NCI-H226 (cell line): ENCODE results near the gene COL1A1.

ENCODE experiments used
- DNase-seq: peaks from one replicate; pipeline ENCODE4 v3.0.0-alpha.2; 2015

Gene COL1A1

DNA sequence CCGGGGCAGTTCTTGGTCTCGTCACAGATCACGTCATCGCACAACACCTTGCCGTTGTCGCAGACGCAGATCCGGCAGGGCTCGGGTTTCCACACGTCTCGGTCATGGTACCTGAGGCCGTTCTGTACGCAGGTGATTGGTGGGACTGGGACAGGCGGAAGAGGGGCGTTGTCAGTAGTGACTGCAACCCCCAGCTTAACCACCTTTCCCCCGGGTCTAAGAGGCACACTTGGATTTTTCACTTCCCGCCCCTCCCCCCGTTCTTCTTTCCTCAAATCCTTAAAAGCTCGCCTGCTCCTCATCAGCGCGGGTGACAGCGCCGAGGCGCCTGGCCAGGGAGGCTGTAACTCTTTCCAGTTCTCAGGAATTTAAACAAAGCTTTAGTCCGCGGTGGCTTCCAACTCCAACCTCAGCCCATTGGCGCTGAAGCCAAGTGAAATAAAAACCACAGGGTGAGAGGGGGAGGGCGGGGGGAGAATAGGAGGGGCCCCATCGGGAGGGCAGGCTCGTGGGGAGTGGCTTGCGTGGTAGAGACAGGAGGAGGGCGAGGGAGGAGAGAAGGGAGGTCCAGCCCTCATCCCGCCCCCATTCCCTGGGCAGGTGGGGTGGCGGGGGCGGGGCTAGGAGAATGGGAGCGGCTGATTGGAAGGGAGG lies 1.5 kb downstream of the COL1A1 start:
- no peak for DNase-seq

DNA sequence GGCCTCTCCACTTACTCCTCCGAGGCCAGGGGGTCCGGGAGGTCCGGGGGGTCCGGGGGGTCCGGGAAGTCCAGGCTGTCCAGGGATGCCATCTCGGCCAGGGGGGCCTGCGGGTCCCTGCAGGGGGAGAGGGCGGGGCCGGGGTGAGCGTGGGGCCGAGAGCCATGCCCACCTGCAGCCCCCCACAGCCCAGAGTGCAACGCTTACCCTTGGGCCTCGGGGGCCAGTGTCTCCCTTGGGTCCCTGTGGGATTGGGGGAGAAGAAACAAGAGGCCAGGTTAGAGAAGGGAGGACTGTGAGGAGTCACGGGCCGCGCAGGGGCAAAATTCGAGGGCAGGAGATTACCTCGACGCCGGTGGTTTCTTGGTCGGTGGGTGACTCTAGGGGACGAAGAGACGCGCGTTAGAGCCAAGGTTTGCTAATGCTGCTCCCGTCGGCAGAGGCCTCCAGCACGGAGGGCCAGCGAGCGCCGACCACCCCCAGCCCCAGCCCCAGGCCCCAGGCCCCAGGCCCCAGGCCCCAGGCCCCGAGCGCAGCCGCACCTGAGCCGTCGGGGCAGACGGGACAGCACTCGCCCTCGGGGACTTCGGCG lies 2.1 kb downstream of the COL1A1 start:
- DNase-seq, result no peak

DNA sequence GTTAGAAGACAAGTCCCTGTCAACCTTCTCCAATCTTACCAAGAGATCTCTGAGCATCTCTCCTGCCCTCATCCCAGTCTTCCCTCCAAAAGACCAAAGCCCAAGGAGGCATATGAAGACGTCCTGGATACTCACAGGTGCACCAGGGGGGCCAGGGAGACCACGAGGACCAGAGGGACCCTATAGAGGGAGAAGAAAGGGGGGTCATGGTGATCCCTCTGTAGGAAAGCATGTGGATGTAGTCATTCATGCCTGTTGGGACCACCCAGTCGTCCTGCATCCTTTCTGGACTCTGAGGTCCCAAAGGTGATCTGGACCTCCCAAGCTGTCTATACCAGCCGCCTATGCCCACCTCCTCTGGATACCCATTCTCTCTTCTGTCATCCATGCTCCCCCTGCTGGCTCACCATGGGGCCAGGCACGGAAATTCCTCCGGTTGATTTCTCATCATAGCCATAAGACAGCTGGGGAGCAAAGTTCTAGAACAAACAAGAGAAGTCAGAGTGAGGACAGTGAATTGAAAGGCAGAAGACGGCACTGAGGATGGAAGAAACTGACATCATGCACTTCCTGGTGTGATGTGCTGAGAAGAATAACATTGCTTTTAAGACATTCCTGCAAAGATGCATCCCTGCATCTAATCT lies 3.3 kb downstream of the COL1A1 start:
- no peak for DNase-seq

DNA sequence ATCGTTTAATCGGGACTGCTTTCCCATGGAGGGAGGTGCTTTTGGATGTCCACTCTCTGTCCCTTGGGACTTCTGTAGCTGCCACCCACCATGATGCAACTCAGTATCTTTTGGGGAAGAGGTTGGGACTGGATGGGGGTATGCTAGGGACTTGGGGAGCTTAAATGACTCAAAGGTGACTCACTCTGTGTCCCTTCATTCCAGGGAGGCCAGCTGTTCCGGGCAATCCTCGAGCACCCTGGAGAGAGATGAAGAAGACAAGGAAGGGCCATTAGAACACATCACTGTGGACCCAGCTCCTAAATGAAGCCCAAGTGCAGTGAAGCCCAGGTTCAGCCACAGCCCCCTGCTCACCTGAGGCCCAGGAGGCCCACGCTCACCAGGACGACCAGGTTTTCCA lies 4.6 kb downstream of the COL1A1 start:
- no peak for DNase-seq

DNA sequence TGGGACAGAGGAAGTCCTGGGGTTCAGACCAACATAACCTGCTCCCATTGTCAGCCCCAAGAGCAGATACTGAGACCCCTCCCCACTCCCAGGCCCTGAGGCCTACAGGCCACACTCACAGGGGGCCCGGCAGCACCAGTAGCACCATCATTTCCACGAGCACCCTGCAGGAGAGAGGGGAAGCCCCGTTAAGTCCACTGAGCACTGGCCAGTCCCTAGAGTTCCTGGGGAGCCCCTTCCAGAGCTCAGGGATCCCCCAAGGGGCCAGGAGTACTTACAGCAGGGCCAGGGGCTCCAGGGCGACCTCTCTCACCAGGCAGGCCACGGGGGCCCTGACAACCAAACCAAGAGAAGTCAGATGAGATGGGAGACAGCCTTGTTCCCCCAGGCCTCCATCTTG lies 5.4 kb downstream of the COL1A1 start:
- no peak for DNase-seq

DNA sequence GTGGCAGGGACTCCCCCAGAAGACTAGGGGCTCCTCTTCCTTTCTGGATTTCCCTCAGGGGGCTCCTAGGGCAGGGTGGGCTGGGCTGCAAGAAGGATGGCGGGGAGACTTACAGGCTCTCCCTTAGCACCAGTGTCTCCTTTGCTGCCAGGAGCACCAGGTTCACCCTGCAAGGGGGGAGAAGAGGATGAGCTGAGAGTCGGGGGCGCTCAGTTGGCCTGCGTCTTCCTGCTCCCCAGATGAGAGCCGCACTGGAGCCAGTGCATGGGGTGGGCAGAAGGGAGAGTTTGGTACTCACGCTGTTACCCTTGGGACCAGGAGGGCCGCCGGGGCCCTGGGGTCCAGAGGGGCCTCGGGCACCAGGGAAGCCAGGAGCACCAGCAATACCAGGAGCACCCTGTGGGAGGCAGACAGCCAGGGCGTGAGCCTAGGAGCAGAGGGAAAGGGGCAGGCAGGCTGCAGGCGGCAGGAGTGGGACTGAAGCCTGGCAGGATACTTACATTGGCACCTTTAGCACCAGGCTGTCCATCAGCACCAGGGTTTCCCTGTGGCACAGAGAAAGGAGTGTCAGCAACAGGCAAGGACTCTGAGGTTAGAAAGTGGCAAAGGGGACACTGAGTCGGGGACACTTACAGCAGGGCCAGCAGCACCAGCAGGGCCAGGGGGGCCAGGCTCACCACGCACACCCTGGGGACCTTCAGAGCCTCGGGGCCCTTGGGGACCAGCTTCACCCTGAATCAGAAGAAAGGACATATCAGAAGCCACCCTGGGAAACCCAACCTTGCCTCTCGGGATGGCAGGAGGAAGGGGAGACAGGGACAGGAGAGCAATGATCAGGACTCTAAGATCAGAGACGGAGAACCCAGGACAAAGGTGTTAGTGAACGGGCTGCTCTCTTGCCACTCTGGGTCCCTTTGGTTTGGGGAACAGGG lies 6.2 kb downstream of the COL1A1 start:
- DNase-seq, result no peak

DNA sequence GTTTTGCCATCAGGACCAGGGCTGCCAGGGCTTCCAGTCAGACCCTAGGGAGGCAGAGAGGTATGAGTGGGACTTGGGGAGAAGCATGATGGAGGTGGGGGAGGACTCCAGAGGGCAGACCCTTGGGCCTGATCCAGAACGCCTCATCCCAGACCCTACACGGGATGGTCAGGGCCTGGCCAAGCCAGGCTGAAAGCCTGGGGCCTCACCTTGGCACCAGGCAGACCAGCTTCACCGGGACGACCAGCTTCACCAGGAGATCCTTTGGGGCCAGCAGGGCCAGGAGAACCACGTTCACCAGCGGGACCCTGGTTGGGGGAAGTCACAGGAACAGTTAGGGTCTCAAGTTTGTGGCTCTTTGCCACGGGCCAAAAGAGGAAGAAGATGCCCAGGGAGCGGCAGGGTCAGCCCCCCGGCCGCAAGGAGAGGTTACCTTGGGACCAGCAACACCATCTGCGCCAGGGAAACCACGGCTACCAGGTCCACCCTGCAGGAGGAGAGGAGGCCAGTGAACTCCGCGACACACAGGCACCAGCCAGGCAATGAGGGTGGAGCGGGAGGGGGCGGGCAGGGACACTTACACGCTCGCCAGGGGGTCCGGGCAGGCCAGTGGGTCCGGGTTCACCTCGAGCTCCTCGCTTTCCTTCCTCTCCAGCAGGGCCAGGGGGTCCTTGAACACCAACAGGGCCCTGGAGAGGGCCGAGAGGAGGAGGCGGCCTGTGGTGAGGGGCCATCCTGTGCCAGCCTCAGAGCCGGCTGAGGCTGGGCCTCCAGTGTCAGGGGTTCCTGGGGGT lies 7.1 kb downstream of the COL1A1 start:
- DNase-seq, result no peak

DNA sequence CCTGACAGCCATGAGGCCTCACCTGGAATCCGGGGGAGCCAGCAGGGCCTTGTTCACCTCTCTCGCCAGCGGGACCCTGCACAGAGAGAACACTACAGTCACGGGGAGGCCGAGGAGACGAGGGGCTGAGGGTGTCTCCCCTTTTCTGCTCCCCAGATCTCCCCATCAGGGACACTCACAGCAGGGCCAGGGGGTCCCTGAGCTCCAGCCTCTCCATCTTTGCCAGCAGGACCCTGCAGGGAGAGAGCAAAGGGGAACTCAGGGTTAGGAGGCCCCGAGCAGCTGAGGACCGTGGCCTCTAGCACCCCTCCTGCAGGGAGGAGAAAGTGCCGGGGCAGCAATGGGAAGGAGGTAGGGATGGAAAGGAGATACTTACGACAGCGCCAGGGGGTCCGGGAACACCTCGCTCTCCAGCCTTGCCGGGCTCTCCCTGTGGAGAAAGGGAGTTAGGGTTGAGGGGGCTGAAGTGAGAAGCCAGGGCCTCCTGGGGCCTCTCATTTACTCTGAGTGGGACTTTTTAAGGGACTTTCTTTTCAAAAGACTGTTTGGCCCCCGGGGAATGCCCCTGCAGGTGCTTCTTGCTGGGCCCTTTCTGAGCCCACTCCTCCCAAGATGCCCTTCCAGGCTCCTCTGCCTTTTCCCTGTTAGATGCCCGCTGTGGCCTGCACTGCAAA lies 8.7 kb downstream of the COL1A1 start:
- DNase-seq, result no peak

DNA sequence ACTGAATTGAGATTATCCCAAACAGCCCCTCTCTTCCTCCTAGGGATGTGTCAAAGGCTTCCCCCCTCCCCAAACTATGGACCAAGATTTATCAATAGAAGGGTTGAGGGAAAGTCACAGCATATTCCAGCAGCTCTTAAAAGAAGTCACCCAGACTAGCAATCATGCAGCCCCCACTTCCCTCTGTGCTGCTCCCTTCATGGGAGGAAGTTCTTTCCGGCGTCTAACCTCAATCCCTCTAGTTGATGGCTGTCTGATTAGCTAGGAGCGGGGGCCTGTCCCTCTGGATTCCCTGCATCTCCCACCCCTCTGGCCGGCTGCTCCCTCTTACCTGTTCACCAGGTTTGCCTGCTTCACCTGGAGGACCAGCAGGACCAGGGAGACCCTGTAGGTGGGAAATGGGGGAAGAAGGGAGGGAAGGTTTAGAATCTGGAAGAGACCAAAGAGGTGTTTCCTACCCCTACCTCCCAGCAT lies 9.2 kb downstream of the COL1A1 start:
- no peak for DNase-seq

DNA sequence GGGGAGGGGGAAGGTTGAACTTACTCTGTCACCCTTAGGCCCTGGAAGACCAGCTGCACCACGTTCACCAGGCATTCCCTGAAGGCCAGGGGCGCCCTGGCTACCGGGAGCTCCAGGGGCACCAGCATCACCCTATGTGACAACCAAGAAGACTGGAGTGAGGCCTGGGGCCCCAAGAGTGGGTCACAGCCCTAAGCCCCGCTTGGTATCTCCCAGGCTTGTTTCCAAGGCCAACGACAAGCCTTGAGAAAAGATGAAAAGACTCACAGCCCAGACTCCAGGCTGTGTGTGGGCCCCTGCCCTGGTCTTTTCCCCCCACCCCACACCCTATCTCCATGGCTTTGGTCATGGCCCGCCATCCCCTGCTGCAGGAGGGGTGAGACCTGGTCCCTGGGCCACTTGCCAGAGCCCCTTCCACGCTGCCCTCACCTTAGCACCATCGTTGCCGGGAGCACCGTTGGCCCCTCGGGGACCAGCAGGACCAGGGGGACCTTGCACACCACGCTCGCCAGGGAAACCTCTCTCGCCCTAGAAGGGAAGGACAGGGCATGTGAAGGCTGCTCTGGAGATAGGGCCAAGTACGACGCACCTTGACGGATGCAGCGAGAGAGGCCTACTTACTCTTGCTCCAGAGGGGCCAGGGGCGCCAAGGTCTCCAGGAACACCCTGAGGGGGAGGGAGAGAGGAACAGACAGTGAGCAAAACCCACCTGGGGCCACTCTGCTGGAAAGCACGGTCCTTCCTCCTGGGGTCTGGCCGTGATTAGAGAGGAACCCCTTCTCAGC lies 9.9 kb downstream of the COL1A1 start:
- no peak for DNase-seq

DNA sequence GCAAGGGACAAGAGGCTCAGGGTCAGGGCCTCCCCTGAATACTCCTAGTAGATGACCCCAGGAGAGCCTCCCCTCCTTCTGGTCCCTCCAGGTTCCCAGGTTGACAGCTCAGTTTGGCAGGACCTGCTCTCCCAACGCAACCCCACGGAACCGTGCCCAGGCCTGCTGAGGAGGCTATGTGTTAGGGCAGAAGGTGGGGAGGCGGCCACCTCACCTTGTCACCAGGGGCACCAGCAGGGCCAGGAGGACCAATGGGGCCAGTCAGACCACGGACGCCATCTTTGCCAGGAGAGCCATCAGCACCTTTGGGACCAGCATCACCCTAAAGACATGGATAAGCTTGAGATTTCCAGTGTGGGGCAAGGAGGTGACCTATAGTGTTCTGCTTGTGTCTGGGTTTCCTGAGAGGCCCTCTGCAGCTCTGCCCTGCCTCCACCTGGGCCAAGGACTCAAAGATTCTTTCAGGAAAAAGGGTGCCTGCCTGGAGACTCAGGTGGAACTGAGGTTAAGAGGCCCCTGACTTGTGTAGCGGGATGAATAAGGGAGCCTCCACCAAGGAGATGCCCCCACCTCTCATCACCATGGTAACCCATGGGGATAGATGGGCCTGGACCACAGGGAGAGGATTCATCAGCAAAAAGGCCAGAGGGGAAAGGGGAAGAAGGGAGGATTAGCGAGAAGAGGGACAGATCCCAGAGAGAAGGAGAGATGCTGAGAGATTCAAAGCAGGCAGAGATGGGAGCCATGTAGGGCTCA lies 10.7 kb downstream of the COL1A1 start:
- no peak for DNase-seq

DNA sequence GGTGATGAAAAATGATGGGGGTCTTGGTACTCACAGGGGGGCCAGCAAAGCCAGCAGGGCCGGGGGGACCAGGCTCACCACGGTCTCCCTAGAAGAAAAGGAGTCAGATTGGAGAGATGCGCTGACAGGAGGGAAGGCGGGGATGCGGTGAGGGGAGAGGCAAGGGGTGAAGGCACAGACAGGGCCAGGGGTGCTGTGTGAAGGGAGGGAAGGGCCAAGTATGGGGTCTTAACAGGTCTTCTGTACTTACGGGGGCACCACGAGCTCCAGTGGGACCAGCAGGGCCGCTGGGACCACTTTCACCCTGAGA lies 11.2 kb downstream of the COL1A1 start:
- DNase-seq, result no peak

DNA sequence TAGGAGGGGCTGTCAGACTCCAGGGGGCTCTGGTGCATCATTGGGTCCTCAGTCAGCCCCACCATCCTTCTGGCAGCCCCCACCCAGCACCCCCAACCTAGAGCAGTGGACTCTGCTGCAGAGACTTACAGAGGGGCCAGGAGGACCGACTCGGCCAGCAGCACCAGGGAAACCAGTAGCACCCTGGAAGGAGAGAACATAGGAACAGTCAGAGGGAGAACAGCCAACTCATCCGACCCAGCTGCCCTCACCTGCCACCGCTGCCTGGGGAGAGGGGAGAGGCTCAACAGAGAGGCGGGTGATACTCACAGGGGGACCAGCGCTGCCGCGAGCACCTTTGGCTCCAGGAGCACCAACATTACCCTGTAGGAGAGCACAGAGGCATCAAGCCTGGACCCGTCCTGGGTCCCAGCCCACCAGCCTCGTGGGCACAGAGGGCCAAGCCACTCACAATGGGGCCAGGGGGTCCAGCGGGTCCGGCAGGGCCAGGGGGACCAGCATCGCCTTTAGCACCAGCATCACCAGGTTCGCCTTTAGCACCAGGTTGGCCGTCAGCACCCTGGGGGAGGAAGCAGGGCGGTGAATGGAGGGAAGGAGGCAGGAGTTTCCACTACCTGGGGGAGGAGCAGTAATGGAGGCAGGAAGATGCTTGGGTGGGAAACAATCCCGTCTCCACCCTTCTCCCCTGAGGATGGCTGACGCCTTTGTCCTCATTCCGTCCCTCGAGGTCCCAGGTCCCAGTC lies 11.7 kb downstream of the COL1A1 start:
- no peak for DNase-seq

DNA sequence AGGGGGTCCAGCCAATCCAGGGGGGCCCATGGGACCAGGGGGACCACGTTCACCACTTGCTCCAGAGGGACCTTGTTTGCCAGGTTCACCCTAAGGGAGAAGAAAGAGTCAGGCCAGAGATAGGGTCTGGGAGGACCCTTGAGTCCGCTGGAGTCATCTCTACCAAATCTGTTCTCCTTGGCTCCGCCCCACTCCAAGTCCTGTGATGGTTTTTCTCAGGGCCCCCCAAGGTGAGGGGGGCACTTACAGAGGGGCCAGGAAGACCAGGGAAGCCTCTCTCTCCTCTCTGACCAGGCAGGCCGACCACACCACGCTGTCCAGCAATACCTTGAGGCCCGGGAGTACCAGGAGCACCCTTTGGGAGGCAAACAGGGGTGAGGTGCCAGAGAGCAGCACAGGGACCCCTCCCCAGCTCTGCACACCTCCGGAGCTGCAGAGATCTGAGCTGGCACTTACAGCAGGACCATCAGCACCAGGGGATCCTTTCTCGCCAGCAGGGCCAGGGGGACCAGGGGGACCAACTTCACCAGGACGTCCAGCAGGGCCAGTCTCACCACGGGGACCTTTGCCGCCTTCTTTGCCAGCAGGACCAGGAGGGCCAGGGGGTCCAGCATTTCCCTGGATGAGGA lies 12.4 kb downstream of the COL1A1 start:
- no peak for DNase-seq

DNA sequence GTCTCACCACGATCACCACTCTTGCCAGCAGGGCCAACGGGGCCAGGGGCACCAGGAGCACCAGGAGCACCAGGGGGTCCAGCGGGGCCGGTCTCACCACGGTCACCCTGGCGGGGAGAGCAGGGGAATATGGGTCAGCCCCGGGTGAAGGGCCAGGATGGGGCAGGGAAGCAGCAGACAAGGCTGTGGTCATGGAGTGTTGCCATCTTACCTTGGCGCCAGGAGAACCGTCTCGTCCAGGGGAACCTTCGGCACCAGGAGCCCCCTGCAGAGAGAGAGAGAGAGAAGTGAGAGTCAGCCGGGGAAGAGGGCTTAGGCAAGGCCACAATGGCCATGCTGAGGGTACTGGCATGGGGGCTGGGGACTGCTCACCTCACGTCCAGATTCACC lies 12.9 kb downstream of the COL1A1 start:
- no peak for DNase-seq

DNA sequence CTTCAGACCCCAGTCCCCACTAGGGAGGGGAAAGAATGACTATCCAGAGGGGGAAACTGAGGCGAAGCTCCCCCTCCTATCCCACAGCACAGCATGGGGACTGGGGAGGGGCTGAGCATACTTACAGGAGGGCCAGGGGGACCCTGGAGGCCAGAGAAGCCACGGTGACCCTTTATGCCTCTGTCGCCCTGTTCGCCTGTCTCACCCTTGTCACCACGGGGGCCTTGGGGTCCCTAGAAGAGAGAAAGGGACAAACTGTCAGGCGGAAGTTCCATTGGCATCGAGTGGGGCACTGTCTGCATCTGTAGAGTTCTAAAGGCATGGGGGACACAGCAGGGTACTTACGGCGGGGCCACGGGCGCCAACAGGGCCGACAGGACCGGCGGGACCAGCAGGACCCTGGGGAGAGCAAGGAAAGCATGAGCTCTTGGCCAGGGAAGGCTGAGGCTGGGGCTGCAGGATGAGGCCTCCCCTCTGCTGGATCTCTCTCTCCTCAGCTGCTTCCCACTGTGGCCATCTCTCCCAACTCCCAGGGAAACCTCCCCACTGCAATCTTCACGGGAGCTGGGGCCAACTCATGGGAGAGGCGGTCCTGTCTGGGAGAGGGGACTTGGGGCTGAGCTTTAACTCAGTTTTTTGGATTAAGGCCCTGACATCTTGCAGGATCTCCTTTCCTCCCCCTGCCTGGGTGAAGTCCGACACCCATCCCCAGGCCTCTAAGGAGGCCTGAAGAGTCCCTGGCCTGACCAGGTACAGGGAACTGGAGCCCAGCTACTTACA lies 13.5 kb downstream of the COL1A1 start:
- no peak for DNase-seq

DNA sequence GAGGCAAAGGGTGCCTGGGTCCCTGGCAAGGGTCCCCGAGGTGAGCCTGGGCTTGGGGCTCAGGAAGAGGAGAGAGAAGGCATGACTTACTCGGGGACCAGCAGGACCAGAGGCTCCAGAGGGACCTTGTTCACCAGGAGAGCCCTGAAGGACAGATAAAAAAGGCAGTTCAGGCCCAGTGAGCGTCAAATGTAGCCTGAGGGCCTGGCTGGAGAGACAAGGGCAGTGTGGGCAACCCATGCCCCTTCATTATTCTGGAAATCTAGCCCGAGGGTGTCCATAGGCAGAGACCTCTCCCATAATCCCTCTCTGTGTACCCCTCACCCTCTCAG lies 14.1 kb downstream of the COL1A1 start:
- DNase-seq, result no peak

DNA sequence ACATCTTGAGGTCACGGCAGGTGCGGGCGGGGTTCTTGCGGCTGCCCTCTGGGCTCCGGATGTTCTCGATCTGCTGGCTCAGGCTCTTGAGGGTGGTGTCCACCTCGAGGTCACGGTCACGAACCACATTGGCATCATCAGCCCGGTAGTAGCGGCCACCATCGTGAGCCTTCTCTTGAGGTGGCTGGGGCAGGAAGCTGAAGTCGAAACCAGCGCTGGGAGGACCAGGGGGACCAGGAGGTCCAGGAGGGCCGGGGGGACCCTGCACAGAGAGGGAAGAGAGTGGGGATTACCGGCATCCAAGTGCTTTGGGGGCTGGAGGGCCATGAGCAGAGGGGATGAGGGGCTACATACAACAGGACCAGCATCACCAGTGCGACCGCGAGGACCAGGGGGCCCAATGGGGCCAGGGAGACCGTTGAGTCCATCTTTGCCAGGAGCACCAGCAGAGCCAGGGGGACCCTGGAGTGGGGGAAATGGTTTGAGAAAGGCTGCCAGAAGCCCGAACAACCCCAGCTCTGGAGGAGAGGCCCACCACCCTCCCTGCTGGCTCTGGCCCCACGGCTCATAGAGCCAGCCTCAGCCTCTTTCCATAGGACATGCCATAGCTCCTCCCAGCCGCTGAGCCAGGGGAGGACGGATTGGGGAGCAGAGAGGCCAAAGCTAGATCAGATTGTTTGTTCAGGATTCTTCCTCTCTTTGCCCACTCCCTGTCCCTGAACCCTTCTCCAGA lies 14.6 kb downstream of the COL1A1 start:
- no peak for DNase-seq
